ENCODE measurements around the gene PRDX5. TPM values are rescaled to one million over a fixed set of nuclear protein-coding genes. Genes with fewer than 3 reads are reported as not detected.

The PRDX5 gene
- total RNA-seq, 1 donor from 2014 or later = 299 TPM

GRCh38 chr11:64361659-64362058 lies 43.7 kb downstream of the PRDX5 start:
- DNase-seq (ENCODE audit: low read depth, low spot score) = no peak

DNA sequence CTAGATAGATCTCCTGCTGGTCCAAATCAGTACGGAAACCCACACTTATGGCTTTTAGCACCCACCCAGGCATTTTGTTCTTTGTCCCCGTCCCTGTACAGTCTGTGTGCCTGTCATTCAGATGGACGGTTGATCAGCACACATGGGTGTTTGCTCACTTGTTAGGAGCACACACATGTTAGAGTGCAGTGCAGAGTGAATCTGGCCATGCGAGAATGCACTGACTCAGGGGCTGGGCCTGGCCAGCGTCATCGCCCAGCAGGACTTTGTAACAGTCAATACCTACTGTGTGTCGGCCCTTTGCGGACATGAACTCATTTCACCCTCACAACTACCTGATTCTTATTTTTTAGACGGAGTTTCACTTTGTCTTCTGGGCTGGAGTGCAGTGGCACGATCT lies 44.4 kb downstream of the PRDX5 start:
- no peak for DNase-seq (ENCODE audit: low read depth, low spot score)

DNA sequence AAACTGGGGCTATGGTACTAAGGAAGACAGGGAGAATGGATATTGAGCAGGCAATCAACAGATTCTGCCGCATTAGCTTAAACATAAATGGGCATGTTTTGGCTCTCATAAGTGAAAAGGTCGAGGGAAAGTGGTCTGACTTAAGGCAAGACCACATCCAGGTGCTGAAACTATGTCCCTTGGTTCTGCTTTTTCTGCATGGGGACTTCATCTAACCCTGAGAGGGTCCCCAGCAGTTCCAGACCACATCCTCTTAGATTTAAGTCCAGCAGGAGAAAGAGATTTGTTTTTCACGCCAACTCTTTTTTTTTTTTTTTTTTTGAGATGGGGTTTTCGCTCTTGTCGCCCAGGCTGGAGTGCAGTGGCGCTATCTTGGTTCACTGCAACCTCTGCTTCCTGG lies 46.5 kb downstream of the PRDX5 start:
- no peak for DNase-seq (ENCODE audit: low read depth, low spot score)

DNA sequence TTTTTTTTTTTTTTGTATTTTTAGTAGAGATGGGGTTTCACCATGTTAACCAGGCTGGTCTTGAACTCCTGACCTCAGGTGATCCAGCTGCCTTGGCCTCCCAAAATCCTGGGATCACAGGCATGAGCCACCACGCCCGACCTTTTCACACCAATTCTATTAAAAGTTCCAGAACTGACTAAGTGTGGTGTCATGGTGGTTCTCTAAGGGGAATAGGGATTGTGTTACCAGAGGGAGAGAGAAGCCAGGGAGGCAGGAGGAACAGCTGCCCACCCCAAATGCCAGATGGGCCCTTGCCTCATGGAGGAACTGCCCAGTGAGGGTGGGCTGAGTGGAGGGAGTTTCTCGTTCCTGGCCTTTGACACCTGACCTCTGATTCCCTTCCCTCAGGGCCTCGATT lies 47.0 kb downstream of the PRDX5 start:
- DNase-seq (ENCODE audit: low read depth, low spot score) = no peak

GRCh38 chr11:64366751-64367150 lies 48.8 kb downstream of the PRDX5 start:
- DNase-seq (ENCODE audit: low read depth, low spot score) = no peak

- no peak for DNase-seq (ENCODE audit: low read depth, low spot score)
Measured at GRCh38 chr11:64367931-64368672, 50.2 kb downstream of the PRDX5 start.

DNA sequence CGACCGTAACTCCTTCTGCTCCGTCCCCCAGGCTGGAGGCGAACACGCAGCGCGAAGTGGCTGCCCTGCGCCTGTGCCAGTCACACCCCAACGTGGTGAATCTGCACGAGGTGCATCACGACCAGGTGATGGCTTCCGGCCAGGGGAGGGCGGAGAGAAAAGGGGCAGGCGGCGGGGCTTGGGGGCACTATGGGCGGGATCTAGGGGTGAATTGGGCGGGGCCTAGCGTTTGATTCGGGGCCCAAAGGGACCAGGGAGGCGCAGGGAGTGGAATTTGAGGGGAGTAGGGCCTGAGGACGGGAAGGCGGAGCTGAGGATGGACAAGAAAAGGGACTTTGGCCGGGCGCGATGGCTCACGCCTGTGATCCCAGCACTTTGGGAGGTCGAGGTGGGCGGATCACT lies 50.8 kb downstream of the PRDX5 start:
- DNase-seq (ENCODE audit: low read depth, low spot score) = no peak

DNA sequence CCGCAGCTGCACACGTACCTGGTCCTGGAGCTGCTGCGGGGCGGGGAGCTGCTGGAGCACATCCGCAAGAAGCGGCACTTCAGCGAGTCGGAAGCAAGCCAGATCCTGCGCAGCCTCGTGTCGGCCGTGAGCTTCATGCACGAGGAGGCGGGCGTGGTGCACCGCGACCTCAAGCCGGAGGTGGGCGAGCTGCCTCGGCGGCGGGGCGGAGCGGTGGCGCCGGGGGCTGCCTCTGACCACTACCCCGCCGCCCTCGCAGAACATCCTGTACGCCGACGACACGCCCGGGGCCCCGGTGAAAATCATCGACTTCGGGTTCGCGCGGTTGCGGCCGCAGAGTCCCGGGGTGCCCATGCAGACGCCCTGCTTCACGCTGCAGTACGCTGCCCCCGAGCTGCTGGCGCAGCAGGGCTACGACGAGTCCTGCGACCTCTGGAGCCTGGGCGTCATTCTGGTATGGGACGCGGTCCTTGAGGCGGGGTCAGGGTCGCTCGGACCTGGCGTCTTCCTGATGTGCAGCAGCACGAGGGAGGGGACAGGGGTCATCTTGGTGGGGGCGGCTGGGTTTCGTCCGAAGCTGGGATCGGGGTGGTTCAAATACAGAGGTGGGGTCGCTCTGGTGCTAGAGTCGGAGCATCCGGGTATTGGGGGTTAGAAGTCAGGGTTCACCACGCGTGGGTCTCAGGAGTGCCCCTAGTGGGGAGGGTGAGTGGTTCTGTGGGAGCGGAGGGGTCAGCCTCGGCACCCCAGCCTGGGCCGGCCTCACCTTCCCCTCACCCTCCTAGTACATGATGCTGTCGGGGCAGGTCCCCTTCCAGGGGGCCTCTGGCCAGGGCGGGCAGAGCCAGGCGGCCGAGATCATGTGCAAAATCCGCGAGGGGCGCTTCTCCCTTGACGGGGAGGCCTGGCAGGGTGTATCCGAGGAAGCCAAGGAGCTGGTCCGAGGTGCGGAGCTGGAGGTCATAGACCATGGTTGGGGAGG lies 51.8 kb downstream of the PRDX5 start:
- DNase-seq (ENCODE audit: low read depth, low spot score) = no peak

DNA sequence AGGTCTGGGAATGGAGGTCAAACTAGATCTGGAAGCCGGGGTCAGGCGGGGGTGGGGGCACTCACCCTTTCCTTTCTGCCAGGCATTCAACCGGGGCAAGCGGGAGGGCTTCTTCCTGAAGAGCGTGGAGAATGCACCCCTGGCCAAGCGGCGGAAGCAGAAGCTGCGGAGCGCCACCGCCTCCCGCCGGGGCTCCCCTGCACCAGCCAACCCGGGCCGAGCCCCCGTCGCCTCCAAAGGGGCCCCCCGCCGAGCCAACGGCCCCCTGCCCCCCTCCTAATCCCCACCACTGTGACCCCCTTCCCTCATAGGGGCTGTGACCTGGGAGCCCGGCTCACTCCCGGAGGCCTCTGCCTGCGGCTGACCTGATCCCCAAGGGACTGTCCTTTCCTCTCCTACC lies 53.3 kb downstream of the PRDX5 start:
- no peak for DNase-seq (ENCODE audit: low read depth, low spot score)

Other genes starting within 250 kb of the PRDX5 start
- 14.6 and 37.7 TPM in 2 replicates for gene MACROD1, start 152.0 kb upstream of the PRDX5 start, total RNA-seq
- gene STIP1, start 131.9 kb upstream of the PRDX5 start, total RNA-seq = 187 and 331 TPM in 2 replicates
- 75.9 and 109 TPM in 2 replicates for gene FERMT3, start 111.4 kb upstream of the PRDX5 start, total RNA-seq
- gene TRPT1, start 91.9 kb upstream of the PRDX5 start, total RNA-seq = 13.4 and 20.0 TPM in 2 replicates
- gene NUDT22, start 91.8 kb upstream of the PRDX5 start, total RNA-seq = 35.5 and 47.1 TPM in 2 replicates
- gene DNAJC4, start 87.6 kb upstream of the PRDX5 start, total RNA-seq = 11.8 and 12.2 TPM in 2 replicates
- gene VEGFB, start 83.5 kb upstream of the PRDX5 start, total RNA-seq = 18.4 and 18.7 TPM in 2 replicates
- gene FKBP2, start 77.0 kb upstream of the PRDX5 start, total RNA-seq = 62.8 and 91.5 TPM in 2 replicates
- gene PPP1R14B, start 71.2 kb upstream of the PRDX5 start, total RNA-seq = 312 and 327 TPM in 2 replicates
- 66.6 and 84.5 TPM in 2 replicates for gene PLCB3, start 66.6 kb upstream of the PRDX5 start, total RNA-seq
- 60.7 and 84.5 TPM in 2 replicates for gene BAD, start 33.5 kb upstream of the PRDX5 start, total RNA-seq
- gene GPR137, start 32.3 kb upstream of the PRDX5 start, total RNA-seq = 5.4 and 11.0 TPM in 2 replicates
- 0.07 TPM in 1 of 2 replicates, not detected in the other for gene KCNK4, start 26.8 kb upstream of the PRDX5 start, total RNA-seq
- gene CATSPERZ, start 17.8 kb upstream of the PRDX5 start, total RNA-seq = 0.33 TPM in 1 of 2 replicates, not detected in the other
- 40.4 and 50.9 TPM in 2 replicates for gene ESRRA, start 12.6 kb upstream of the PRDX5 start, total RNA-seq
- gene TRMT112, start 562 bp upstream of the PRDX5 start, total RNA-seq = 219 and 239 TPM in 2 replicates
- 0.88 and 1.6 TPM in 2 replicates for gene CCDC88B, start 22.1 kb downstream of the PRDX5 start, total RNA-seq
- gene RPS6KA4, start 41.0 kb downstream of the PRDX5 start, total RNA-seq = 46.7 and 52.2 TPM in 2 replicates
- gene SLC22A11, start 237.8 kb downstream of the PRDX5 start, total RNA-seq = not detected in 2 replicates

All from pulmonary artery endothelial cell (primary cell).